Tibial nerve (tissue), 3 donors: ENCODE data around the gene SGTA.

Source experiments
- CTCF ChIP-seq, 5 experiments: fragments of 200-600 bp in 3 of 5; fragments of 450-650 bp in 2 of 5; sonication (generic) in 3 of 5; IDR thresholded peaks; one replicate each; pipeline ENCODE4 v1.5.1; 2016 to 2019; ENCODE audit warnings: antibody characterized with exemption in 5 of 5, mild to moderate bottlenecking in 3 of 5, moderate library complexity in 2 of 5
- POLR2A ChIP-seq, 2 donors: fragments of 450-650 bp; IDR thresholded peaks; one replicate each; pipeline ENCODE4 v1.6.1; 2017; ENCODE audit warnings: antibody characterized with exemption in 2 of 2, mild to moderate bottlenecking in 2 of 2, moderate library complexity in 2 of 2

DNA sequence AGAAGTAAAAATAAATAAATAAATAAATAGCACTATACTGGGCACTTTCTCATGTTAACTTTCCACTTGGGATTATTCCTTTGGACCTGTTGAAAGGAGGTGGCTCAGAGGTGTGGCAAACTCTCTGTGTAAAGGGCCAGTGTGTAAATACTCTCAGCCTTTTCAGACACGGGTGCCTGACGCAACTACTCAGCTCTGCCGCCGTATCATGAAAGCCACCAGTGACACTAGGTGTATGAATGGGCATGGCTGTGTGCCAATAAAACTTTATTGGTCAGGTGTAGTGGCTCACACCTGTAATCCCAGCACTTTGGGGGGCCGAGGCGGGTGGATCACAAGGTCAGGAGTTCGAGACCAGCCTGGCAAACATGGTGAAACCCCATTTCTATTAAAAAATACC lies 23.1 kb downstream of the SGTA start:
- TF ChIP-seq CTCF (IDR thresholded peaks at IDR 0.05) (no peak), POLR2A (IDR thresholded peaks at IDR 0.05) (no peak)
